Measurements from ENCODE around the gene SPTBN5. TPM values are rescaled to one million over a fixed set of nuclear protein-coding genes. Genes with fewer than 3 reads are reported as not detected.

SPTBN5 gene
- total RNA-seq, 5 donors from 2014 or later (not counting 1 experiment from before 2014, with no cell fraction given) = 1.0 to 4.0 (median 2.2) TPM

DNA sequence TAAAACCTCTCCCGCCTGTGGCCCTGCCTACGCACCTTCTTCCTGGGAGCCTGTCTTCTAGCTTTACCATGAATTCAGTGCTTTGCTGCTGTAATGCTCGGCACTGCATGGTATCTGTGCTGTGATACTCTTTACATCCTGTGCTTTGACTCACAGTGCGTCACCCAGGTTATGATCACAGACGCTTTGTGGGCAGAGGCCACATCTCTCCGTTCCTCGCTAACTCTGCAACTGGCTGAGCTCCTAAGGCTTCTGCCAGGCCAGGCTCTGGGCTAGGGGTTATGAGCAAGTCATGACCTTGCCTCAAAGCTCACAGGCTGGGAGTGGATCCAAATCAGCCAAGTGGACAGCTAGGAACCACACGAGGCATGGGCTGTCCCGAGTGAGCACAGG lies 23.2 kb downstream of the SPTBN5 start:
- H3K4me1 Mint-ChIP-seq = peaks cover 11 to 14% (median 12%) of the 10 kb centered on the region in 3 donors
- peak; percentile 20 to 76 (median 56) for DNase-seq
- Histone ChIP-seq H3K36me3 (ENCODE audit: control insufficient read depth in 2 of 2, extremely low read depth in 1 of 2, insufficient read depth in 1 of 2, low read length in 1 of 2) (no peaks in the 10 kb centered on the region), H3K27ac (ENCODE audit: low read length) (peak overlapping the region; percentile 52), H3K4me3 (ENCODE audit: control insufficient read depth in 1 of 2, extremely low read depth in 1 of 2, low read length in 1 of 2) (no peak overlapping the region), H3K4me1 (ENCODE audit: control insufficient read depth in 1 of 2, extremely low read depth in 1 of 2, insufficient read depth in 2 of 2, low read length in 2 of 2) (peaks cover 7 to 15% of the 10 kb centered on the region in 2 experiments), H3K9me3 (no peaks in the 10 kb centered on the region), H3K27me3 (replicated peaks in 1 of 2; ENCODE audit: control insufficient read depth in 2 of 2, extremely low read depth in 1 of 2, insufficient read depth in 2 of 2, low read length in 1 of 2) (peaks cover 0 to 7% of the 10 kb centered on the region in 2 experiments)
- CTCF ChIA-PET = interaction anchor here (0.5 to 1.0 kb wide), 6 partner anchors 24 to 86 kb away, joined by 3 to 5 read pairs (median 4); no protein-coding TSS in a partner anchor
- H3K27ac Mint-ChIP-seq = peak overlapping the region; percentile 82 to 87
- H3K4me3 Mint-ChIP-seq = peak overlapping the region in 1 of 3 donors; percentile 62
- no peaks in the 10 kb centered on the region for H3K9me3 Mint-ChIP-seq
- ATAC-seq (replicated peaks in 1 of 4) = peak; percentile 93 to 98 (median 96)
- 47% methylated on average over 8 of the region's 9 CpGs for WGBS (ENCODE audit: insufficient coverage)
- H3K27me3 Mint-ChIP-seq = no peaks in the 10 kb centered on the region
- no peaks in the 10 kb centered on the region for H3K36me3 Mint-ChIP-seq
- POLR2A ChIA-PET = interaction anchor here in 1 of 2 donors (0.6 kb wide), 1 partner anchor 68 kb away, joined by 6 read pairs; no protein-coding TSS in a partner anchor

DNA sequence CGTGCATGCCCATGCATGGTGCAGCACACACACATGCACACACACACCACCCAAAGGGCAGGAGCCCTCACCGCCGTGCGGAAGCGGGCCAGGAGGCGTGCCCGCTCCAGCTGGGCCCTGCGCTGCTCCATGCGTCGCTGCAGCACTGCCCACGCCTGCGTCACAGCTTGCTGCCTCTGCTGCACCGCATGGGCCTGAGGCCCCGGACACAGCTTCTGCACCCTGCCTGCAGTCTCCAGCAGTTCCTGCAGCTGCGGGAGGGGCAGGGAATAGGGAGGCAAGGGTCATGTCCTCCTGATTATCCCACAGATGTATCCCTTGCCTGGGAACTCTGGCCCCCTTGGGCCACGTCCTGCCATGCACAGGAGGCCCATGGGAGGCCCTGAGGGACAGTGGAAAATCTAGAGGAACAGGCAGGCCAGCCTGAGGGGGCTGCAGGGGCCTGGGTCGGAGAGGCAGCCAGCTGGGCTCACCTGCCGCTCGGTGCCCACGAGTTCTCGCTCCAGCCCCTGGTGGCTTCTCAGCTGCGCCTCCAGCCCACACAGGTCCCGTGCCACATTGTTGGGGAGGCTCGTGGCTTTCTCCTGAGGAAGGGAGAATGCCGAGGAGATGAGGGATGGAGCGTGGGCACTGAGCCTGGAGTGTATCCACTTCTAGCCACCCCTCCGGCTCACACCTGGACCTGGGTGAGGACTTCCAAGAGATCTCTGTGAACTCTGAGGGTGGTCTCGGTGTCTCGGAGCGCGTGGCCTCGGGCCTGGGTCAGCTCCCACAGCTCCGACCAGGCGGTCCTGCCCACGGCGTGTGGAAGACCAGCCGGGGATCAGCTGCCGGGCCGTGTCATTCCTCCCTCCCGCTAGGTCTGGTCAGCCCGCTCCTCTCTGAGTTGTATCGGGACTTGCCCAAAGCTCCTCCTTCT lies 23.8 kb downstream of the SPTBN5 start:
- ChIA-PET CTCF (interaction anchor here (0.5 to 1.0 kb wide), 6 partner anchors 25 to 86 kb away, joined by 3 to 5 read pairs (median 4); no protein-coding TSS in a partner anchor), POLR2A (interaction anchor here in 1 of 2 donors (0.6 kb wide), 1 partner anchor 67 kb away, joined by 6 read pairs; no protein-coding TSS in a partner anchor)
- H3K36me3 ChIP-seq (ENCODE audit: control insufficient read depth in 2 of 2, extremely low read depth in 1 of 2, insufficient read depth in 1 of 2, low read length in 1 of 2) = no peaks in the 10 kb centered on the region
- ATAC-seq (replicated peaks in 1 of 4) (no peak), DNase-seq (no peak)
- WGBS (ENCODE audit: insufficient coverage) = 86% methylated on average over 38 of the region's 42 CpGs
- Mint-ChIP-seq H3K4me3 (peak overlapping the region in 1 of 3 donors; percentile 62), H3K27me3 (no peaks in the 10 kb centered on the region), H3K4me1 (peaks cover 11 to 14% (median 12%) of the 10 kb centered on the region in 3 donors), H3K27ac (peak overlapping the region; percentile 82 to 87), H3K36me3 (no peaks in the 10 kb centered on the region), H3K9me3 (no peaks in the 10 kb centered on the region)
- H3K9me3 ChIP-seq = no peaks in the 10 kb centered on the region
- H3K4me1 ChIP-seq (ENCODE audit: control insufficient read depth in 1 of 2, extremely low read depth in 1 of 2, insufficient read depth in 2 of 2, low read length in 2 of 2) = peaks cover 7 to 15% of the 10 kb centered on the region in 2 experiments
- peaks cover 0 to 9% of the 10 kb centered on the region in 2 experiments for H3K27me3 ChIP-seq (replicated peaks in 1 of 2; ENCODE audit: control insufficient read depth in 2 of 2, extremely low read depth in 1 of 2, insufficient read depth in 2 of 2, low read length in 1 of 2)
- H3K4me3 ChIP-seq (ENCODE audit: control insufficient read depth in 1 of 2, extremely low read depth in 1 of 2, low read length in 1 of 2) = no peak overlapping the region
- H3K27ac ChIP-seq (ENCODE audit: low read length) = peak overlapping the region; percentile 52

DNA sequence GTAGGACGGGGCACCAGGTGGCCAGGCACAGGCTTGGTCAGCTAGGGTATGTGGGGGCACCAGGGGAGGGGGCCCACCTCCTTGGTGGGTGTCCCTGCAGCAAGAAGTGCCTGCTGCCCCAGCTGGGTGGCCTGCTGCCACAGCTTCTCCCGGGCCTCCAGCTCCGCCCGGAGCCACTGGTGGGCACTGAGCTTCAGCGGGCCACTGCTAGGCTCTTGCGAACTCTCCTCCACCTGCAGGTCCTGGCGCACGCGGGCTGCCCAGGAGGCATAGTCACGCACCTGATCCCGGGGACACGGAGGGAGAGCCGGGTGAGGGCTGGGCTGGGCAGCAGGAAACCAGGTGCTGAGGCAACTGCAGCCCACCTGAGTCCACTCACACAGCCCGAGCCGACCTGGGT lies 25.5 kb downstream of the SPTBN5 start:
- no peak for DNase-seq
- no peaks in the 10 kb centered on the region for H3K27me3 Mint-ChIP-seq
- POLR2A ChIA-PET = no interaction called here

DNA sequence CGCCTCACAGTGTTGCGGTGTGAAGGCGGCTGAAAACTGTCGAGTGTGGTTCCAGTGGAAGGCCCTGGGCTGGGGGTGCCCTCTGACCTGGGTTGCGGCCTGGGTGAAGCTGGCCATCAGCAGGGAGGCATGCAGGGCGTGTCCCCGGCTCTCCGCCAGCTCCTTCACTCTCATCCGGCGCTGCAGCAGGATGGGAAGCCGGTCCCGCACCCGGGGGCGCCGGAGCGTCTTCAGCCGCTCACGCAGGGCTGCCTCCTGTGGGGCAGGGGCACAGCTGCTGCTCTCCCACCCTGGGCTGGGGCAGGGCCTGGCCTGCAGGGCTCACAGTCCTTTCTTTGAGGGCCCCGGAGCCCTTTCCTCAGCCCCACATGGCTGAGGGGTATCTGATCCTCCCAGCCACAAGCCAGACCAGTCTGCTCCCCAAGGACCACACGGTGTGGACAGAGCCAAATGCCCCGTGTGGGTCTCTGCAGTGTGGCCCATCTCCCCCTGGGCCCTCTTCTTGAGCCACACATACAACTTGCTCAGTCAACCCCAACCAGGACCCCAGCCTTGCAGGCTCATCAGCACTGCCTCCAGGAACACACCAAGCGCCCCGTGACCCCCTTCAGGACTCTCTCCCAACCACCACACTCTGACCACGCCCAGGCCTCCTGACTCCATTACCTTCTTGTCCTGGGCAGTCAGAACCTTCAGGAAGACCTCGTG lies 26.8 kb downstream of the SPTBN5 start:
- H3K36me3 ChIP-seq (ENCODE audit: control insufficient read depth in 2 of 2, extremely low read depth in 1 of 2, insufficient read depth in 1 of 2, low read length in 1 of 2) = no peaks in the 10 kb centered on the region
- H3K4me3 Mint-ChIP-seq = no peak overlapping the region
- peaks cover 0 to 2% of the 10 kb centered on the region in 2 donors for H3K27me3 Mint-ChIP-seq
- H3K9me3 Mint-ChIP-seq = no peaks in the 10 kb centered on the region
- H3K27ac ChIP-seq (ENCODE audit: low read length) = no peak overlapping the region
- ATAC-seq (replicated peaks in 1 of 4) (no peak), DNase-seq (no peak)
- ChIA-PET POLR2A (no interaction called here), CTCF (no interaction called here)
- H3K27me3 ChIP-seq (replicated peaks in 1 of 2; ENCODE audit: control insufficient read depth in 2 of 2, extremely low read depth in 1 of 2, insufficient read depth in 2 of 2, low read length in 1 of 2) = peaks cover 0 to 9% of the 10 kb centered on the region in 2 experiments
- H3K9me3 ChIP-seq = no peaks in the 10 kb centered on the region
- H3K4me1 ChIP-seq (ENCODE audit: control insufficient read depth in 1 of 2, extremely low read depth in 1 of 2, insufficient read depth in 2 of 2, low read length in 2 of 2) = peaks cover 7 to 23% of the 10 kb centered on the region in 2 experiments
- H3K27ac Mint-ChIP-seq = peak overlapping the region in 1 of 2 donors; percentile 34
- WGBS (ENCODE audit: insufficient coverage) = 90% methylated on average over 25 of the region's 25 CpGs
- H3K36me3 Mint-ChIP-seq = no peaks in the 10 kb centered on the region
- no peak overlapping the region for H3K4me3 ChIP-seq (ENCODE audit: control insufficient read depth in 1 of 2, extremely low read depth in 1 of 2, low read length in 1 of 2)
- peaks cover 10 to 15% (median 15%) of the 10 kb centered on the region in 3 donors for H3K4me1 Mint-ChIP-seq

More for the DNA sequence above, 25.5 kb downstream of the SPTBN5 start:
- WGBS (ENCODE audit: insufficient coverage) = 91% methylated on average over 15 of the region's 15 CpGs
- CTCF ChIA-PET = interaction anchor here in 1 of 2 donors (1.4 kb wide), 1 partner anchor 36 kb away, joined by 4 read pairs; no protein-coding TSS in a partner anchor
- H3K27ac ChIP-seq (ENCODE audit: low read length) = no peak overlapping the region
- H3K36me3 Mint-ChIP-seq = no peaks in the 10 kb centered on the region
- no peak overlapping the region for H3K27ac Mint-ChIP-seq
- peaks cover 10 to 12% (median 11%) of the 10 kb centered on the region in 3 donors for H3K4me1 Mint-ChIP-seq
- H3K4me3 Mint-ChIP-seq = no peak overlapping the region
- no peaks in the 10 kb centered on the region for H3K9me3 ChIP-seq
- no peaks in the 10 kb centered on the region for H3K9me3 Mint-ChIP-seq
- H3K4me3 ChIP-seq (ENCODE audit: control insufficient read depth in 1 of 2, extremely low read depth in 1 of 2, low read length in 1 of 2) = no peak overlapping the region
- H3K27me3 ChIP-seq (replicated peaks in 1 of 2; ENCODE audit: control insufficient read depth in 2 of 2, extremely low read depth in 1 of 2, insufficient read depth in 2 of 2, low read length in 1 of 2) = peaks cover 0 to 9% of the 10 kb centered on the region in 2 experiments
- H3K36me3 ChIP-seq (ENCODE audit: control insufficient read depth in 2 of 2, extremely low read depth in 1 of 2, insufficient read depth in 1 of 2, low read length in 1 of 2) = no peaks in the 10 kb centered on the region
- ATAC-seq (replicated peaks in 1 of 4) = no peak
- H3K4me1 ChIP-seq (ENCODE audit: control insufficient read depth in 1 of 2, extremely low read depth in 1 of 2, insufficient read depth in 2 of 2, low read length in 2 of 2) = peaks cover 7 to 15% of the 10 kb centered on the region in 2 experiments

DNA sequence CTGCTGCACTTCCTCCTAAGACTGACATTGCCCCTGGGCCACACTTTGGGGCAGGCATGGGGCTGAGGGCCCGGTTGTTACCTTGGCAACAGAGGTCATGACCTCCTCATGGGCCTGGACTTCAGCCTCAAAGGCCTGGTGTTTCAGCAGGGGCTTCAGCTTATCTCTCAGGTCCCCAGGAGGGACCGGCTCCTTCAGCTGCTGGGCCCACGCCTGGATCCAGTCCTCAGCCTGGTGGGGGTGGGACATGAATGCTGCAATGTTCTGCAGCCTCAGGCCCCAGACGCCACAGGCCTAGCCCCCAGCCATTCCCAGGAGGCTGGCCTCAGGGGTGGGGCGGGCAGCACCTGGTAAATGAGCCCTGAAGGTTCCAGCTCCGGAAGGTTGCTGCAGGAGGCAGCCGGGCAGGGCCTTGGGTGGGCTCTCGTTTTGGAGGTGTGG lies 27.6 kb downstream of the SPTBN5 start:
- no peaks in the 10 kb centered on the region for H3K9me3 ChIP-seq
- WGBS (ENCODE audit: insufficient coverage) = 79% methylated on average over 6 of the region's 8 CpGs
- POLR2A ChIA-PET = no interaction called here
- H3K27me3 Mint-ChIP-seq = peaks cover 0 to 2% of the 10 kb centered on the region in 2 donors
- H3K4me3 Mint-ChIP-seq = no peak overlapping the region
- peaks cover 0 to 7% of the 10 kb centered on the region in 2 experiments for H3K27me3 ChIP-seq (replicated peaks in 1 of 2; ENCODE audit: control insufficient read depth in 2 of 2, extremely low read depth in 1 of 2, insufficient read depth in 2 of 2, low read length in 1 of 2)
- peaks cover 10 to 14% (median 14%) of the 10 kb centered on the region in 3 donors for H3K4me1 Mint-ChIP-seq
- no peaks in the 10 kb centered on the region for H3K9me3 Mint-ChIP-seq
- no peak overlapping the region for H3K4me3 ChIP-seq (ENCODE audit: control insufficient read depth in 1 of 2, extremely low read depth in 1 of 2, low read length in 1 of 2)
- CTCF ChIA-PET = no interaction called here
- no peaks in the 10 kb centered on the region for H3K36me3 Mint-ChIP-seq
- H3K27ac Mint-ChIP-seq = no peak overlapping the region
- H3K27ac ChIP-seq (ENCODE audit: low read length) = no peak overlapping the region
- H3K36me3 ChIP-seq (ENCODE audit: control insufficient read depth in 2 of 2, extremely low read depth in 1 of 2, insufficient read depth in 1 of 2, low read length in 1 of 2) = no peaks in the 10 kb centered on the region
- DNase-seq (no peak), ATAC-seq (replicated peaks in 1 of 4) (no peak)
- H3K4me1 ChIP-seq (ENCODE audit: control insufficient read depth in 1 of 2, extremely low read depth in 1 of 2, insufficient read depth in 2 of 2, low read length in 2 of 2) = peaks cover 7 to 23% of the 10 kb centered on the region in 2 experiments
